CD4-positive, alpha-beta T cell (primary cell): ENCODE results near the gene SLC2A1. TPM values are rescaled to one million over a fixed set of nuclear protein-coding genes. Genes with fewer than 3 reads are reported as not detected.

ENCODE experiments used
- ATAC-seq: fragments of 200-7000 bp; cut with Tn5 transposase; one replicate; pipeline ENCODE4 v1.10.0; 2022; ENCODE audit warnings: mild to moderate bottlenecking; ENCODE audit not compliant: poor library complexity
- CTCF ChIA-PET: fragments of 350-600 bp; sonication (Branson Sonifier 250); formaldehyde crosslinking; loops from one replicate; lab custom pipeline; 2021; ENCODE audit warnings: antibody characterized with exemption, inconsistent platforms; lab: Charles Lee
- POLR2A ChIA-PET: fragments of 350-600 bp; sonication (Branson Sonifier 250); formaldehyde crosslinking; loops from one replicate; lab custom pipeline; 2021; ENCODE audit warnings: antibody characterized with exemption, inconsistent platforms; lab: Charles Lee
- DNase-seq, 14 experiments: peaks; one replicate each; pipeline ENCODE4 v3.0.0-alpha.2; 2013 to 2020; ENCODE audit warnings: mixed read lengths in 2 of 14
- H3K27ac ChIP-seq, 2 donors: one replicate each; pipeline versions ENCODE4 v1.5.1 to v1.7.0; 2013; ENCODE audit warnings: low read length in 2 of 2, low read depth in 1 of 2, mild to moderate bottlenecking in 1 of 2
- H3K27me3 ChIP-seq, 2 experiments: 1 replicate in 1 of 2; 2 replicates in 1 of 2; pipeline versions ENCODE4 v1.6.1 to v1.7.0; 2013; ENCODE audit warnings: low read length in 2 of 2, control low read depth in 1 of 2, mild to moderate bottlenecking in 1 of 2, moderate library complexity in 1 of 2; ENCODE audit not compliant: insufficient read depth in 2 of 2, control insufficient read depth in 1 of 2
- H3K36me3 ChIP-seq: one replicate; pipeline ENCODE4 v1.6.1; 2013; ENCODE audit warnings: low read length, control low read depth; ENCODE audit not compliant: insufficient read depth
- H3K4me1 ChIP-seq: one replicate; pipeline ENCODE4 v1.6.1; 2013; ENCODE audit warnings: low read length, control low read depth; ENCODE audit not compliant: insufficient read depth
- H3K4me3 ChIP-seq: one replicate; pipeline ENCODE4 v1.5.1; 2013; ENCODE audit warnings: mild to moderate bottlenecking, low read length, moderate library complexity
- H3K9me3 ChIP-seq, 2 experiments: 1 replicate in 1 of 2; 2 replicates in 1 of 2; pipeline versions ENCODE4 v1.6.1 to v1.7.0; 2013; ENCODE audit warnings: low read length in 2 of 2, mild to moderate bottlenecking in 2 of 2, control low read depth in 1 of 2, moderate library complexity in 1 of 2; ENCODE audit not compliant: control insufficient read depth in 1 of 2, insufficient read depth in 1 of 2
- H3K27ac Mint-ChIP-seq: one replicate; pipeline ENCODE4 v1.8.0; 2020; ENCODE audit warnings: mixed read lengths
- H3K27me3 Mint-ChIP-seq: one replicate; pipeline ENCODE4 v1.8.0; 2021; ENCODE audit warnings: mixed read lengths
- H3K36me3 Mint-ChIP-seq: one replicate; pipeline ENCODE4 v1.8.0; 2021; ENCODE audit warnings: low read depth, mixed read lengths
- H3K4me1 Mint-ChIP-seq: one replicate; pipeline ENCODE4 v1.8.0; 2021; ENCODE audit warnings: low read depth, mixed read lengths
- H3K4me3 Mint-ChIP-seq: one replicate; pipeline ENCODE4 v1.8.0; 2020; ENCODE audit warnings: mild to moderate bottlenecking, mixed read lengths
- H3K9me3 Mint-ChIP-seq: one replicate; pipeline ENCODE4 v1.8.0; 2020; ENCODE audit warnings: mixed read lengths
- intact Hi-C, 2 experiments: fragments of 100-400 bp; cut with DNase I in 1 of 2; cut with micrococcal nuclease in 1 of 2; formaldehyde crosslinking; loops; one replicate each; pipeline versions ENCODE4 v1.15.1 to v1.9.0; 2023 to 2025; cut with DNase I, micrococcal nuclease
- total RNA-seq, 174 experiments: library from RNA in 2 of 174; stranded (reverse) in 2 of 174; gene quantifications; one replicate each; pipeline ENCODE4 v1.2.3 and lab custom pipeline; 2021 to 2026
- TF ChIP-seq, protein P1 (sequence below): fragments of 200-600 bp; IDR thresholded peaks from one replicate; pipeline ENCODE4 v1.8.0; 2022; ENCODE audit warnings: antibody characterized with exemption, mild to moderate bottlenecking

The SLC2A1 gene
- total RNA-seq, 2 experiments from 2014 or later = 78.6 to 80.9 TPM

DNA sequence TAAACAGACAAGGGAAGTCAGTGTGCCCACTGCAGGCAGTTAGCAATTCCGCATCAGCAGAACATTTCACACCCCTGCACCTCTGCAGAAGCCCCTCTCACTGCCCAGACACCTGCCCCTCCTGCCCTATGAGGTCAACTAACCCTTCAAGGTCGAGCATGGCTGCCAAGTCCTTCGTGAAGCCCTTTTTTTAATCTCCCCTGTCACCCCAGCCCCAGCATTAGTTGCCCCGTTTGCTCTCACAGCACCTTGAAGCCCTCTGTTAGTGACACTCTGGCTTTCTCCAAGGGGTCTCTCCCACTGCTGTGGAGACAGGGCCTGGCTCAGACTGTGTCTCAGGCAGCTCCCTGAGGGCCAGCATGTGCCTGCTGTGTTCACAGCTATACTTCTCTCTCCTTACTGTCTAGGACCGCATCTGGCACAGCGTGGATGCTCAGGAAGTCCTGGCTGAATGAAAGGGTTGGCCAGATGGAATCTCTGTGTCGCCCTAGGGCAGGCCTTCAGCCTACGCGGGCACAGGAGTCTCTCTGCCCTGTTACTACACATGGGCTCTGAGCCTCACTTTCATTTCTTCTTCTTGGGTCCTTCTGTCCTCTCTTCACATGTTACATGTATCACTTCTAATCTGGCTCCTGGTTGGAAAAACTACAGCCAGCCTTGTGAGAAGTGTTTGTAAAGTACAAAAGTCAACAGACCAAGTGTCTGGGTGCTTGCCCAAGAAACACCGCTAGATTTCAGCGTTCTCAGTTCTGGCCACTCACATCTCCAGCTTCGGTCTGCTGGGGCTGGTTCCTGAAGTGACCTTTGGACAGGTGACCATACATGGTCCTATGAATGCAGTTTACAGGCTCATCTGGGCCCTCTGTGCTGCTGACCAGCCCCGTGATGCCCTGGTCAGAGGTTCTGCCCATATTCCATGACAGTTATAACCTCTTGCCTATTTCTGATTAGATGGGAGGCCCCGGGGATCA, 19.7 kb downstream of the SLC2A1 start:
- POLR2A ChIA-PET = interaction anchor here (1.3 to 3.7 kb wide), 3 partner anchors 14 to 20 kb away, joined by 5 to 19 read pairs (median 6); partner anchors contain the start of gene SLC2A1
- Histone ChIP-seq H3K27ac (peak overlapping the region; percentile 11 to 35), H3K4me1 (peaks cover 100% of the 10 kb centered on the region), H3K4me3 (no peak overlapping the region), H3K36me3 (peaks cover 64% of the 10 kb centered on the region), H3K27me3 (no peaks in the 10 kb centered on the region), H3K9me3 (no peaks in the 10 kb centered on the region)
- no peak for DNase-seq
- CTCF ChIA-PET = interaction anchor here (0.7 to 3.5 kb wide), 3 partner anchors 16 to 41 kb away, joined by 3 to 11 read pairs (median 4); no protein-coding TSS in a partner anchor
- TF ChIP-seq, protein P1, sequence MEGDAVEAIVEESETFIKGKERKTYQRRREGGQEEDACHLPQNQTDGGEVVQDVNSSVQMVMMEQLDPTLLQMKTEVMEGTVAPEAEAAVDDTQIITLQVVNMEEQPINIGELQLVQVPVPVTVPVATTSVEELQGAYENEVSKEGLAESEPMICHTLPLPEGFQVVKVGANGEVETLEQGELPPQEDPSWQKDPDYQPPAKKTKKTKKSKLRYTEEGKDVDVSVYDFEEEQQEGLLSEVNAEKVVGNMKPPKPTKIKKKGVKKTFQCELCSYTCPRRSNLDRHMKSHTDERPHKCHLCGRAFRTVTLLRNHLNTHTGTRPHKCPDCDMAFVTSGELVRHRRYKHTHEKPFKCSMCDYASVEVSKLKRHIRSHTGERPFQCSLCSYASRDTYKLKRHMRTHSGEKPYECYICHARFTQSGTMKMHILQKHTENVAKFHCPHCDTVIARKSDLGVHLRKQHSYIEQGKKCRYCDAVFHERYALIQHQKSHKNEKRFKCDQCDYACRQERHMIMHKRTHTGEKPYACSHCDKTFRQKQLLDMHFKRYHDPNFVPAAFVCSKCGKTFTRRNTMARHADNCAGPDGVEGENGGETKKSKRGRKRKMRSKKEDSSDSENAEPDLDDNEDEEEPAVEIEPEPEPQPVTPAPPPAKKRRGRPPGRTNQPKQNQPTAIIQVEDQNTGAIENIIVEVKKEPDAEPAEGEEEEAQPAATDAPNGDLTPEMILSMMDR = no peak
- H3K36me3 Mint-ChIP-seq = peaks cover 83% of the 10 kb centered on the region
- no peaks in the 10 kb centered on the region for H3K9me3 Mint-ChIP-seq
- H3K27me3 Mint-ChIP-seq = no peaks in the 10 kb centered on the region
- peaks cover 91% of the 10 kb centered on the region for H3K4me1 Mint-ChIP-seq
- peak overlapping the region; percentile 12 for H3K4me3 Mint-ChIP-seq
- ATAC-seq = no peak
- intact Hi-C loops = loop anchor here in 1 of 2 experiments (10.0 kb wide), 1 partner anchor 484 kb away; the partner anchor contains the start of genes PPCS and ZMYND12
- H3K27ac Mint-ChIP-seq = peak overlapping the region; percentile 91

DNA sequence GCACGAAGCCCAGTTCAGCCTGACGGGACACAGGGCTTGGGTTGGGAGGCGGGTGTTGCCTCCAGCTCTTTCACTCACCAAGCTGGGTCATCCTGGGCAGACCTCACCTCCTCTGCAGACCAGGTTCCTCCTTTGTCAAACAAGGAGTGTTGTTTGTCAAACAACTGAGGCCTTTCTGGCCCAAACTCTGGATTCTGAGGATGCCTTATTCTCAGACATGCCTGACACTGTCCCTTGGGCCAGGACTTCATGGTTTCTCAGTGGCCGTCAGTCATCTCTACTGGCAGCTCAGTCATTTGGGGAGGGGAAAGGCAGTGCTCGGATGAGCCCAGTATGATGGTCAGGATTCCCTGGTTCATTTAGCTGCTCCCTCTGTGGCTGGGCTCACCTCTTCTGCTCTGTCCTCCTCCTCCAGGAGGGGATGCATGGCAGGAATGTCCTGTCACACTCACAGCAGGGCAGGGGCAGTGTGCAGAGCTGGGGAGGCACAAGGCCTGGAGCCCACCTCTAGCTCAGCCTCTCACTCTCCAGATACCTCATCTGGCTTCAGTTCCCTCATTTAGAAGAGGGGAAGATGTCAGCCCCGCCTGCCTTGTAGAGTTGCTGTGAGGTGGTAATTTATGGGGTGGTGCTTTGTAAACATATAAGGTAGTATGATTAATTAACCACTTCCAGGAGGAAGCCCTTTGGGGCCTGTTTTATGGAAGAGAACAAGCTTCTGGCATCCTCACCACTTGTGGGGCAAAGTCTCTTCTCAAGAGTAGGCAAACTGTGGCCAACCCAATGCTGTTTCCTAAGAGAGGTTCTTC, 20.6 kb downstream of the SLC2A1 start:
- ATAC-seq = peak; percentile 51
- Histone ChIP-seq H3K4me1 (peaks cover 100% of the 10 kb centered on the region), H3K4me3 (no peak overlapping the region), H3K27me3 (no peaks in the 10 kb centered on the region), H3K27ac (peak overlapping the region; percentile 21 to 35), H3K9me3 (no peaks in the 10 kb centered on the region), H3K36me3 (peaks cover 62% of the 10 kb centered on the region)
- Mint-ChIP-seq H3K36me3 (peaks cover 78% of the 10 kb centered on the region), H3K27me3 (no peaks in the 10 kb centered on the region), H3K4me1 (peaks cover 91% of the 10 kb centered on the region), H3K27ac (peak overlapping the region; percentile 91), H3K4me3 (peak overlapping the region; percentile 12), H3K9me3 (no peaks in the 10 kb centered on the region)
- TF ChIP-seq, protein P1 = no peak
- intact Hi-C loops = loop anchor here in 1 of 2 experiments (10.0 kb wide), 1 partner anchor 483 kb away; the partner anchor contains the start of genes PPCS and ZMYND12
- peak in 2 of 14 experiments; percentile 46 to 66 for DNase-seq
- ChIA-PET CTCF (interaction anchor here (1.1 to 2.3 kb wide), 3 partner anchors 12 to 25 kb away, joined by 3 to 10 read pairs (median 3); no protein-coding TSS in a partner anchor), POLR2A (interaction anchor here (1.2 to 3.7 kb wide), 5 partner anchors 12 to 21 kb away, joined by 4 to 19 read pairs (median 5); partner anchors contain the start of gene SLC2A1)
